IPS-18a (cell line): Measurements from ENCODE around the gene KLF15.
A peak's percentile ranks its signal among the peaks of the same experiment; 100 is the strongest.

Experiments
- H3K27ac ChIP-seq: one replicate; pipeline ENCODE4 v1.5.1; 2013; ENCODE audit warnings: low read length
- H3K27me3 ChIP-seq: one replicate; pipeline ENCODE4 v1.6.1; 2013; ENCODE audit warnings: mild to moderate bottlenecking, low read length; ENCODE audit not compliant: control insufficient read depth, insufficient read depth
- H3K36me3 ChIP-seq: one replicate; pipeline ENCODE4 v1.6.1; 2013; ENCODE audit warnings: low read depth, low read length; ENCODE audit not compliant: control insufficient read depth
- H3K4me1 ChIP-seq: one replicate; pipeline ENCODE4 v1.6.1; 2013; ENCODE audit warnings: low read depth, low read length; ENCODE audit not compliant: control insufficient read depth
- H3K4me3 ChIP-seq: one replicate; pipeline ENCODE4 v1.5.1; 2013; ENCODE audit warnings: low read length
- H3K9ac ChIP-seq: one replicate; pipeline ENCODE4 v1.6.1; 2013; ENCODE audit warnings: mild to moderate bottlenecking, low read length, moderate library complexity
- H3K9me3 ChIP-seq: one replicate; pipeline ENCODE4 v1.6.1; 2013; ENCODE audit warnings: low read depth, low read length; ENCODE audit not compliant: control insufficient read depth

The KLF15 gene

DNA sequence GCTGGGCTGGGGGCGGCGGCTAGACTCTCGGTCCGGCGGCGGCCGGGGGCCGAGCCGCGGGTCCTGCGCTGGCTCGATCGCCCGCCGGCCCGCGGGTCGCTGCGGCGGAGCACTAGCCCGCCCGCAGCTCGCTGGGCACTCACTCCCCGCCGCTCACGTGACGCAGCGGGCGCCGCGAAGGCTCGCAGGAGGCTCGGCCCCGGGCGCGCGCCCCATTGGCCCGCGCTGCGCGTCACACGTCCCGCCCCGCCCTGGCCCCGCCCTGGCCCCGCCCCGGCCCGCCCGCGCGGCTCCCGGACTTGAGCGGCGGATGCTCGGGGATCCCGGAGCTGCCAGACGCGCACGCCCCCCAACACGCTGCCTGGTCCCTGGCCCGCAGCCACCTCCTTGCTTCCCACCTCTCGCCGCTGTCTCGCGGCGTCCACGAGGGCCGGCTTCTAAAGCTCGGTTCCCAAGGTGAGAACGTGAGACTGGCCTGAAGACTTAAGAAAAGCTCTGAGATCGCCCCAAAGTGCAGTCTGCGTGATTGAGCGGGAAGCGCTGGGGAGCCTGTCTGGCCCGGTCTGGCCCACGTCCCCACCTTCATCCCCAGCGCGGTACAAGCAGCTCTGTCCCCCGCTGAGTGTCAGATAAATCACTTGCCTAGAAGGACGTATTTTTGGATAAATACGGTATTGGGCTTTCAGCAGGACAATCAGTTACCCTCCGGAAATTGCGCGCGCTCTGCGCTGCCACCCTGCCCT lies at the start of gene KLF15:
KLF15 (minus strand) TSS at position 114 of the 743 bp plus-strand sequence. CDS start 4,486 bp downstream, outside the sequence.
- no peaks in the 10 kb centered on the region for H3K9me3 ChIP-seq
- peaks cover 22% of the 10 kb centered on the region for H3K27me3 ChIP-seq
- H3K9ac ChIP-seq, result peak within 1 kb of the TSS; percentile 48
- H3K36me3 ChIP-seq, result no peaks in the 10 kb centered on the region
- peak within 1 kb of the TSS; percentile 80 for H3K4me3 ChIP-seq
- H3K4me1 ChIP-seq, result peaks cover 20% of the 10 kb centered on the region
- no peak within 1 kb of the TSS for H3K27ac ChIP-seq

DNA sequence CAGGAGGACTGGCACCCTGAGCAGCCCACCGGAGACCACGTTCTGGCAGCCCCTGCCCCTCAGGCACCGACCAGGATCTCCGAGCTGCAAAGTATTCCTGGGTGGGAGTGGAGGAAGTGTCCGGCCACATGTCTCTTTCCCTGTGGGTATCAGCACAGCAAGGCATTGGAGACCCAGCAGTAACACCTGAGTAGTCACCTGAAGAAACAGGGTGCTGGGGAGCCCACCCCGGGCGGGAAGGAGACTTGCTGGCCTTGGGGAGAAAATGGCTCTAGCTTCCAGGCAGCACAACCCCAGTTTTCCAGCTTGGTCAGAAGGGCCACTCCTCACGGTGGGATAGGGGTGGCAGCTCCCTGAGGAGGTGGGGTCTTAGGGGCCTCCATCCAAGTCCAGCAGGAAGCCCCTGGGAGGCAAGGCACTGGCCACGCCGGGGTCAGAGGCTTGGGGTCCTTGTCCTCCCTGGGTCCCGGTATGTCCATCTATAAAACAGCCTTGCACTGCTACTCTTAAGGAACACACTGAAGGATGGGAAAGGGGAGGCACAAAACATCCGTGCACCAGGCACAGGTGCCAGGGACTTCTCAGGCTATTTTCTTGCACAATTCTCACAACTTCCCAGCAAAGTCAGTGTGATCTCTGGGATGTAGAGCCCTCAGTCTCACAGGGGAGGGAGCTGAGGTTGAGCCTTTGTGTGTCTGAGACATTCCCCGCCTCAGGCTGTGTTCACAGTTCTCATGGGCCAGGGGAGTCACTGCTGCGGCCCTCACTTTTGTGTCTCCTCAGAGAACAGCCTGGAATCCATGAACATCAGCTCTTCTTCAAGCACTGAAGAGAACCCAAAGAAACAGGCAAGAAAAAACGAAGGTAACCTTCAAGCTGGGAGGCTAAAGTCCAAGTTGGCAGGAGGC lies 49.4 kb upstream of the KLF15 start:
- Histone ChIP-seq H3K4me3 (no peak overlapping the region), H3K9ac (no peak overlapping the region), H3K27me3 (no peaks in the 10 kb centered on the region), H3K27ac (no peak overlapping the region), H3K9me3 (no peaks in the 10 kb centered on the region), H3K4me1 (no peaks in the 10 kb centered on the region), H3K36me3 (no peaks in the 10 kb centered on the region)

DNA sequence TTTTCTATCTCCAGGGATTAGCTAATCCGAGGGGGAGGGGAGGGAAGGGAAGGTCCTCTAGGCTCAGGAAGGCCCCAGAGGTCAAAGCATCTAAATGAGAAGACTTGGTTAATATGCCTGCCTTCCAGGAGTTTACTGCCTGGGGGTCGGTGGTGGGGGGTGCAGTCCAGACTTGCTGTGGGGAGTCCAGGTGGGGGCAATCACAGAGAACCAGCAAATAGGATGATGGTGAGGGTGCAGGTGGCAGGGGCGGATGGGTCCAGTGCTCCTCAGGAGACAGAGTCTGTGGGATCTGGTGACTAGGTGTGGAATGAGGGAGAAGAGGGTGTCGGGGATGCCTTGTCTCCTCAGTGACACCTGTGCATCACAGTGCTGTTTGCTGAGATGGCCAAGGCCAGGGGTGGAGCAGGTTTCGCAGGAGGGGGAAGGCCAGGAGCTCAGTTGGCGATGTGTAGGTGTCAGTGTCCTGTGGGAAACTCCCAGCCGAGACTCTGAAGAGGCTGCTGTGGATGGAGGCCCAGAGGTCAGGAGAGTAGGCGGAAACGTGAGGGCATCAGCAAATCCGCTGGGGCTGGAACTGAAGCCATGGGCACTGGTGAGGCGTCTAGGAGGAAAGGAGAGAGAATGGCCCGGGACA lies 45.6 kb upstream of the KLF15 start:
- no peak overlapping the region for H3K4me3 ChIP-seq
- H3K4me1 ChIP-seq, result no peaks in the 10 kb centered on the region
- no peak overlapping the region for H3K9ac ChIP-seq
- no peak overlapping the region for H3K27ac ChIP-seq
- H3K27me3 ChIP-seq, result no peaks in the 10 kb centered on the region
- no peaks in the 10 kb centered on the region for H3K9me3 ChIP-seq
- no peaks in the 10 kb centered on the region for H3K36me3 ChIP-seq

DNA sequence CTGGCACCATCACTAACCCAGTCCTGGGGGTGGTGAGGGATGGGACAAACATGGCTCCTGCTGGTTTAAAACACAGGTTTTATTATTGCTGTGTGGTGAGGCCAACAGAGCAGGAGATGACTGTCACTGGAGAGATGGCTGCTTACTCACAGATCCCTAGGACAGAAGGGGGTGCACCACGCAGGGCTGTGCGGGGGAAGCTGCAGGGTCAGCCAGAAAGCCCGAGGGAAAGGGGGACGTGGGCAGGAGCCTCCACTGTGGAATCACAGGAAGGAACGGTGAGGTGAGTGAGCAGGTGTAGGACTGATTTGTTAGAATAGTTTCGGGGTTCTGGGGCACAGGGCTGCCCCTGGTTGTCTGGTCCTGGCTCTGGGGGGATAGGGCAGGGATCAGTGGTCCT lies 45.0 kb upstream of the KLF15 start:
- no peaks in the 10 kb centered on the region for H3K9me3 ChIP-seq
- H3K36me3 ChIP-seq, result no peaks in the 10 kb centered on the region
- H3K27me3 ChIP-seq, result no peaks in the 10 kb centered on the region
- H3K4me1 ChIP-seq, result no peaks in the 10 kb centered on the region
- H3K4me3 ChIP-seq, result no peak overlapping the region
- no peak overlapping the region for H3K9ac ChIP-seq
- no peak overlapping the region for H3K27ac ChIP-seq

DNA sequence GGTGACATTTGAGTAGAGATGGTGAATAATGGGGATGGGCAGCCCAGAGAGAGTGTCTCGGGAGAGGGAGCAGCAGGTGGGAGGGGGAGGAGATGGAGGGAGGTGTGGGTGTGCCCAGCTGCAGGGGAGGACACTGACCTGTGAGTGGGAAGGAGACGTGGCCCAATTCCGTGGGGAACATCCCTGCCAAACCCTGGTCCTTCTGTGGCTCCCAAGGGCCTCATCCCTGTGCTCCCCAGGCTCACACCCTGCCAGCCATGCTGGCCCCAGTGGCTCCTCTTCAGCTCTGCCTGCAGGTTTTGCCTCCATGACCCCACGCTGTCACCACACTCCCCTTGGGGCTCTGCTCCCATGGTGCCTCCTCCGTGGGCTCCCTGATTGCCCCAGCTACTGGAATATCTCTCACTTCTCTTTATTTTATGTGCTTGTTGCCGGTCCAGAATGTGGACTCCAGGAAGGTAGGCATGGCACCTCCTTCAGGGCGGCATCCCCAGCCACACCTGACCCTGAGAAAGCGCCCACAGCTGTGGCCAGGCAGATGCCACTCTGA lies 44.5 kb upstream of the KLF15 start:
- Histone ChIP-seq H3K36me3 (no peaks in the 10 kb centered on the region), H3K4me3 (no peak overlapping the region), H3K4me1 (no peaks in the 10 kb centered on the region), H3K27me3 (no peaks in the 10 kb centered on the region), H3K27ac (no peak overlapping the region), H3K9ac (no peak overlapping the region), H3K9me3 (no peaks in the 10 kb centered on the region)

DNA sequence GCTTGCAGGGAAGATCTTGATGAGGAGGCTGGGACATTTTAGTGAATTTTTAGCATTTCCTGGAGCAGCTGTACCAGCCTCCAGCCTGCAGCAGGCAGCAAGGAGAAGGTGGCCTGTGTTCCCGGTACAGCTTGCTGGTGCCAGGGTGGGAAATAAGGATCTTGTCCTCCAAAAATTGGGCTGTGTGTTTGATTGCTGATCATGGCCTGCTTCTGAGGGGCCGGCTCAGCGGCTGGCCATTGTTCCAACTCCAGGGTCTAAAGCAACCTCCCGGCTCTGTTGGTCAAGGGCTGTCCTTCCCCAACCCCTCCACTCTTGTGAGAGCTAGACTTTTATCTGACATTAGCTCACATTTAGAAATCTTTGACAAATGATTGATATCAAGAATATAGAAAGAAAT lies 42.5 kb upstream of the KLF15 start:
- Histone ChIP-seq H3K9ac (no peak overlapping the region), H3K4me3 (no peak overlapping the region), H3K36me3 (no peaks in the 10 kb centered on the region), H3K9me3 (no peaks in the 10 kb centered on the region), H3K4me1 (peaks cover 4% of the 10 kb centered on the region), H3K27ac (no peak overlapping the region), H3K27me3 (peaks cover 16% of the 10 kb centered on the region)

DNA sequence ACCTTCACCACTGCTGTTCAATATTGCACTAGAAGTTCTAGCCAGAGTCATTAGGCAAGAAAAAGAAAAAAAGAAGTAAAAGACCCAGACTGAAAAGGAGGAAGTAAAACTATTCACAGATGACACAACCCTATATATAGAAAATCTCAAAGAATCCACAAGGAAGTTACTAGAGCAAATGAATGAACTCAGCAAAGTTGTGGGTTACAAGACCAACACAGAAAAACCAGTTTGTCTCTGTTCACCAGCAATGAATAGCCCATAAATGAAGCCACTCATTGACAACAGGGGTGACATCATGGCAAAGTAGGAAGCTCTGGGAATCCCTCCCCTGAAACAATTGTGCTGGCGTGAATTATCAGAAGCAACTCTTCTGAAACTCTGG lies 42.1 kb upstream of the KLF15 start:
- peaks cover 7% of the 10 kb centered on the region for H3K4me1 ChIP-seq
- no peaks in the 10 kb centered on the region for H3K9me3 ChIP-seq
- no peak overlapping the region for H3K9ac ChIP-seq
- no peak overlapping the region for H3K27ac ChIP-seq
- peaks cover 20% of the 10 kb centered on the region for H3K27me3 ChIP-seq
- no peaks in the 10 kb centered on the region for H3K36me3 ChIP-seq
- H3K4me3 ChIP-seq, result no peak overlapping the region

DNA sequence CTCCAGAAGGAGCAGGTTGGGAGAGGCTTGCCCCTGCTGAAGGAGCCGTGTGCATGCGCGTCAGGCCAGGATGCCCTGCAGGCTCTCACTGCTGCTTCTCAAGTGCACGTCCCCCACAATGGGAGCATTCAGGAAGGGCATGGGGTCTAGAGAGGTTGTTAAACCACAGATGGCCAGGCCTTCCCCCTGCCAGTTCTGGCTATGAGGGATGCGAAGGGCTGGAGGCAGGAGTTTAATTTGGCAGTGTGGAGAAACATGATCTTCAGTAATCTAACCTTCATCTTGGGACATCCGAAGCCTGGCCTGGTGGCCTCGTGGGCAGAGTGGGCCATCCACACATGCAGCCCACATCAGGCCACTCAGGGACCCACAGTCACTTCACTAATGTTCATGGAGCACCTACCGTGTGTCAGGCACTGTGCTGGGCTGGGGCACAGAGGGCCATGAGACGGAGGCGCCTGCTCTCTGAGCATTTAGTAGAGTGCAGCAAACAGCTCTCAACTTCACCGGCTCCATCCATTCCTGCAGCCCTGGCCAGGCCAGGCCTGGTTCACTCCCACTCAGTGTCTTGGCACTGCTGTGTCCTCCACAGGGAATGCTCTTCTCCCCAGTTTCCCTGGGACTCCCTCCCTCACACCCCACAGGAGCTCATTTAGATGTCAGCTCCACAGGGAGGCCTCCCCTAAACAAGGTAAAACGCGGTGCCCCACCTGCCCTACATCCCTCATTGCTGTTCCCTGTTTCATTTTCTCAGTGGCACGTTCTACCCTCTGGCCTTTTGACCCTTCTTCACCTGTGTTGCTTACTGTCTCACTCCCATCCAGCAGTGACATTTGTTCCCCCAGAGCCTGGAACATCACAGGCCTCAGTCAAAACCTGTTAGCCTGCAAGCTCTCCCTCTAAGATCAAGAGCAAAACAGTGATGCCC lies 41.5 kb upstream of the KLF15 start:
- Histone ChIP-seq H3K36me3 (no peaks in the 10 kb centered on the region), H3K4me1 (peaks cover 8% of the 10 kb centered on the region), H3K9me3 (no peaks in the 10 kb centered on the region), H3K4me3 (no peak overlapping the region), H3K27ac (no peak overlapping the region), H3K9ac (no peak overlapping the region), H3K27me3 (peaks cover 26% of the 10 kb centered on the region)

DNA sequence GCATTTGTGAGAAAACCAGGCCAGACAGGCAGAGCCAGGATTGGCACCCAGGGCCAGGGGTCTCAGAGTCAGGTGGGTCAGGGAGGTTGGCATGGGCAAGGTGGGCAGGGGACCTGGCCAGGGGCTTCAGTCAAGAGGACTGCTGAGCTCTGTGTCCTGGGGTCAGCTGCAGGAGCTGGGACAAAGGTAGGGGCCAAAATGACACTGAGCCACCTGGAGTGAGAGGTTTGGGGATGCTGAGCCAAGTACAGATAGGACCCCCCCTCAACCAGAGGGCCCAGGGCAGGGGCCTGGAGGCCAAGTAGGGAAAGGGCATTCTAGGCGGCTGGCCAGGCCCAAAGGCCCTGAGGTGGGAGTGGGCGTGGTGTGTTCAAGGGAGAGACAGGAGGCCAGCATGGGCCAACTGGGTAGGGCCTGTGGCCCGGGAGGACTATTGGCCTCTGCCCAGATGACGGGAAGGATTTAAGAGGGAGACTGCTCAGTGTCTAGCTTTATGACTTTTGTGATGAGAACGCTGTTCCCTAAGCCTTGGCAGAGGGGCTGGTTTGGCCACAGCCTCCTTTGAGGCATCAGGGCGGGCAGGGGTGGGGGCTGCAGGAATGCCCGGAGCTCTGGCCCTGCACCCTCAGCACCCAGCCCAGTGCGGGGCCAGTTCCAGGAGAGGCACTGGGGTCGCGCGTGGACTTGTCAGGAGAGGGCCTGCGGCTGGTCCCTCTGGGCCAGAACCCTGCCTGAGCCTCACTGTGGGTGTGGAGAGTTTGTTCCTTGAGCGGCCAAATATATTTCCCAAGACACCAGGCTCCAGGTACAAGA lies 40.6 kb upstream of the KLF15 start:
- no peak overlapping the region for H3K9ac ChIP-seq
- no peaks in the 10 kb centered on the region for H3K36me3 ChIP-seq
- H3K27me3 ChIP-seq, result peaks cover 30% of the 10 kb centered on the region
- H3K27ac ChIP-seq, result no peak overlapping the region
- no peak overlapping the region for H3K4me3 ChIP-seq
- H3K4me1 ChIP-seq, result peaks cover 8% of the 10 kb centered on the region
- no peaks in the 10 kb centered on the region for H3K9me3 ChIP-seq

DNA sequence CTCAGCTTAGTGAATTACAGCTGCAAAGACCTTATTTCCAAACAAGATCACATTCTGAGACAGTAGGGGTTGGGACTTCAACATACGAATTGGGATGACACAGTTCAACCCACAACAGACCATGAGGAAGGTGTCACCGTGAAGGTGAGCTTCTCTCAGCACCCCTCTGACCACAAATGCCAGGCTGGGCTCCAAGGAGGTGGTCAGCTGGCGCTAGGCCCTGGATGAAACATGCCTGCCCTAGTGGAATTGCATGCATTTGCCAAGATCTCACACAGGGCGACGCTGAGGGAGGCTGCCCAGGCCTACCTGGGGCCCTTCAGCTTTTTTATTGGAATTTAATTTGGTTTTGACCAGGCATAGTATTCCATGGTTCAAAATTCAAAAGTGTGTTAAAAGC lies 39.3 kb upstream of the KLF15 start:
- Histone ChIP-seq H3K4me3 (no peak overlapping the region), H3K9ac (no peak overlapping the region), H3K4me1 (peaks cover 8% of the 10 kb centered on the region), H3K9me3 (no peaks in the 10 kb centered on the region), H3K36me3 (no peaks in the 10 kb centered on the region), H3K27ac (no peak overlapping the region), H3K27me3 (peaks cover 30% of the 10 kb centered on the region)
